HG02840 (cell line): ENCODE measurements around the gene HBQ1.
"Not testable (repeated sequence)": the region's sequence is repeated elsewhere in the genome, so short reads cannot be mapped to it uniquely, and the experiment has no call there.

Source experiments
- ATAC-seq: cut with Tn5 transposase; IDR thresholded peaks from one replicate; pipeline ENCODE4 v1.9.1; 2021; ENCODE audit warnings: mild to moderate bottlenecking, moderate library complexity, moderate number of reproducible peaks; ENCODE audit not compliant: unreplicated experiment, low FRiP score

HBQ1 gene

DNA sequence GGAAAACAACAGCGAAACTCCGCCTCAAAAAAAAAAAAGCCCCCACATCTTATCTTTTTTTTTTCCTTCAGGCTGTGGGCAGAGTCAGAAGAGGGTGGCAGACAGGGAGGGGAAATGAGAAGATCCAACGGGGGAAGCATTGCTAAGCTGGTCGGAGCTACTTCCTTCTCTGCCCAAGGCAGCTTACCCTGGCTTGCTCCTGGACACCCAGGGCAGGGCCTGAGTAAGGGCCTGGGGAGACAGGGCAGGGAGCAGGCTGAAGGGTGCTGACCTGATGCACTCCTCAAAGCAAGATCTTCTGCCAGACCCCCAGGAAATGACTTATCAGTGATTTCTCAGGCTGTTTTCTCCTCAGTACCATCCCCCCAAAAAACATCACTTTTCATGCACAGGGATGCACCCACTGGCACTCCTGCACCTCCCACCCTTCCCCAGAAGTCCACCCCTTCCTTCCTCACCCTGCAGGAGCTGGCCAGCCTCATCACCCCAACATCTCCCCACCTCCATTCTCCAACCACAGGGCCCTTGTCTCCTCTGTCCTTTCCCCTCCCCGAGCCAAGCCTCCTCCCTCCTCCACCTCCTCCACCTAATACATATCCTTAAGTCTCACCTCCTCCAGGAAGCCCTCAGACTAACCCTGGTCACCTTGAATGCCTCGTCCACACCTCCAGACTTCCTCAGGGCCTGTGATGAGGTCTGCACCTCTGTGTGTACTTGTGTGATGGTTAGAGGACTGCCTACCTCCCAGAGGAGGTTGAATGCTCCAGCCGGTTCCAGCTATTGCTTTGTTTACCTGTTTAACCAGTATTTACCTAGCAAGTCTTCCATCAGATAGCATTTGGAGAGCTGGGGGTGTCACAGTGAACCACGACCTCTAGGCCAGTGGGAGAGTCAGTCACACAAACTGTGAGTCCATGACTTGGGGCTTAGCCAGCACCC is 5.0 kb upstream of the HBQ1 start:
- no peak for ATAC-seq

DNA sequence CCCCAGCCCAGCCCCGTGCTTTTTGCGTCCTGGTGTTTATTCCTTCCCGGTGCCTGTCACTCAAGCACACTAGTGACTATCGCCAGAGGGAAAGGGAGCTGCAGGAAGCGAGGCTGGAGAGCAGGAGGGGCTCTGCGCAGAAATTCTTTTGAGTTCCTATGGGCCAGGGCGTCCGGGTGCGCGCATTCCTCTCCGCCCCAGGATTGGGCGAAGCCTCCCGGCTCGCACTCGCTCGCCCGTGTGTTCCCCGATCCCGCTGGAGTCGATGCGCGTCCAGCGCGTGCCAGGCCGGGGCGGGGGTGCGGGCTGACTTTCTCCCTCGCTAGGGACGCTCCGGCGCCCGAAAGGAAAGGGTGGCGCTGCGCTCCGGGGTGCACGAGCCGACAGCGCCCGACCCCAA is 4.3 kb upstream of the HBQ1 start:
- not testable (repeated sequence) for ATAC-seq

DNA sequence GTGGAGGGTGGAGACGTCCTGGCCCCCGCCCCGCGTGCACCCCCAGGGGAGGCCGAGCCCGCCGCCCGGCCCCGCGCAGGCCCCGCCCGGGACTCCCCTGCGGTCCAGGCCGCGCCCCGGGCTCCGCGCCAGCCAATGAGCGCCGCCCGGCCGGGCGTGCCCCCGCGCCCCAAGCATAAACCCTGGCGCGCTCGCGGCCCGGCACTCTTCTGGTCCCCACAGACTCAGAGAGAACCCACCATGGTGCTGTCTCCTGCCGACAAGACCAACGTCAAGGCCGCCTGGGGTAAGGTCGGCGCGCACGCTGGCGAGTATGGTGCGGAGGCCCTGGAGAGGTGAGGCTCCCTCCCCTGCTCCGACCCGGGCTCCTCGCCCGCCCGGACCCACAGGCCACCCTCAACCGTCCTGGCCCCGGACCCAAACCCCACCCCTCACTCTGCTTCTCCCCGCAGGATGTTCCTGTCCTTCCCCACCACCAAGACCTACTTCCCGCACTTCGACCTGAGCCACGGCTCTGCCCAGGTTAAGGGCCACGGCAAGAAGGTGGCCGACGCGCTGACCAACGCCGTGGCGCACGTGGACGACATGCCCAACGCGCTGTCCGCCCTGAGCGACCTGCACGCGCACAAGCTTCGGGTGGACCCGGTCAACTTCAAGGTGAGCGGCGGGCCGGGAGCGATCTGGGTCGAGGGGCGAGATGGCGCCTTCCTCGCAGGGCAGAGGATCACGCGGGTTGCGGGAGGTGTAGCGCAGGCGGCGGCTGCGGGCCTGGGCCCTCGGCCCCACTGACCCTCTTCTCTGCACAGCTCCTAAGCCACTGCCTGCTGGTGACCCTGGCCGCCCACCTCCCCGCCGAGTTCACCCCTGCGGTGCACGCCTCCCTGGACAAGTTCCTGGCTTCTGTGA is 3.5 kb upstream of the HBQ1 start, which contains the start of gene HBA1:
HBA1 (plus strand) TSS at position 204 of the 906 bp plus-strand sequence; CDS start at position 241, 37 bp downstream.
- not testable (repeated sequence) for ATAC-seq

DNA sequence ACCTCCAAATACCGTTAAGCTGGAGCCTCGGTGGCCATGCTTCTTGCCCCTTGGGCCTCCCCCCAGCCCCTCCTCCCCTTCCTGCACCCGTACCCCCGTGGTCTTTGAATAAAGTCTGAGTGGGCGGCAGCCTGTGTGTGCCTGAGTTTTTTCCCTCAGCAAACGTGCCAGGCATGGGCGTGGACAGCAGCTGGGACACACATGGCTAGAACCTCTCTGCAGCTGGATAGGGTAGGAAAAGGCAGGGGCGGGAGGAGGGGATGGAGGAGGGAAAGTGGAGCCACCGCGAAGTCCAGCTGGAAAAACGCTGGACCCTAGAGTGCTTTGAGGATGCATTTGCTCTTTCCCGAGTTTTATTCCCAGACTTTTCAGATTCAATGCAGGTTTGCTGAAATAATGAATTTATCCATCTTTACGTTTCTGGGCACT is 2.9 kb upstream of the HBQ1 start:
- no peak for ATAC-seq

DNA sequence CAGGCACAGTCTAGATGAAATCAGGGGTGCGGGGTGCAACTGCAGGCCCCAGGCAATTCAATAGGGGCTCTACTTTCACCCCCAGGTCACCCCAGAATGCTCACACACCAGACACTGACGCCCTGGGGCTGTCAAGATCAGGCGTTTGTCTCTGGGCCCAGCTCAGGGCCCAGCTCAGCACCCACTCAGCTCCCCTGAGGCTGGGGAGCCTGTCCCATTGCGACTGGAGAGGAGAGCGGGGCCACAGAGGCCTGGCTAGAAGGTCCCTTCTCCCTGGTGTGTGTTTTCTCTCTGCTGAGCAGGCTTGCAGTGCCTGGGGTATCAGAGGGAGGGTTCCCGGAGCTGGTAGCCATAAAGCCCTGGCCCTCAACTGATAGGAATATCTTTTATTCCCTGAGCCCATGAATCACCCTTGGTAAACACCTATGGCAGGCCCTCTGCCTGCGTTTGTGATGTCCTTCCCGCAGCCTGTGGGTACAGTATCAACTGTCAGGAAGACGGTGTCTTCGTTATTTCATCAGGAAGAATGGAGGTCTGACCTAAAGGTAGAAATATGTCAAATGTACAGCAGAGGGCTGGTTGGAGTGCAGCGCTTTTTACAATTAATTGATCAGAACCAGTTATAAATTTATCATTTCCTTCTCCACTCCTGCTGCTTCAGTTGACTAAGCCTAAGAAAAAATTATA is 2.1 kb upstream of the HBQ1 start:
- no peak for ATAC-seq

DNA sequence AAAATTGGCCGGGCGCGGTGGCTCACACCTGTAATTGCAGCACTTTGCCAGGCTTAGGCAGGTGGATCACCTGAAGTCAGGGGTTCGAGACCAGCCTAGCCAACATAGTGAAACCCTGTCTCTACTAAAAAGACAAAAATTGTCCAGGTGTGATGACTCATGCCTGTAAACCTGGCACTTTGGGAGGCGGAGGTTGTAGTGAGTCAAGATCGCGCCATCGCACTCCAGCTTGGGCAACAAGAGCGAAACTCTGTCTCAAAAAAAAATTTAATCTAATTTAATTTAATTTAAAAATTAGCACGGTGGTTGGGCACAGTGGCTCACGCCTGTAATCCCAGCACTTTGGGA is 1.6 kb upstream of the HBQ1 start:
- ATAC-seq: no peak

DNA sequence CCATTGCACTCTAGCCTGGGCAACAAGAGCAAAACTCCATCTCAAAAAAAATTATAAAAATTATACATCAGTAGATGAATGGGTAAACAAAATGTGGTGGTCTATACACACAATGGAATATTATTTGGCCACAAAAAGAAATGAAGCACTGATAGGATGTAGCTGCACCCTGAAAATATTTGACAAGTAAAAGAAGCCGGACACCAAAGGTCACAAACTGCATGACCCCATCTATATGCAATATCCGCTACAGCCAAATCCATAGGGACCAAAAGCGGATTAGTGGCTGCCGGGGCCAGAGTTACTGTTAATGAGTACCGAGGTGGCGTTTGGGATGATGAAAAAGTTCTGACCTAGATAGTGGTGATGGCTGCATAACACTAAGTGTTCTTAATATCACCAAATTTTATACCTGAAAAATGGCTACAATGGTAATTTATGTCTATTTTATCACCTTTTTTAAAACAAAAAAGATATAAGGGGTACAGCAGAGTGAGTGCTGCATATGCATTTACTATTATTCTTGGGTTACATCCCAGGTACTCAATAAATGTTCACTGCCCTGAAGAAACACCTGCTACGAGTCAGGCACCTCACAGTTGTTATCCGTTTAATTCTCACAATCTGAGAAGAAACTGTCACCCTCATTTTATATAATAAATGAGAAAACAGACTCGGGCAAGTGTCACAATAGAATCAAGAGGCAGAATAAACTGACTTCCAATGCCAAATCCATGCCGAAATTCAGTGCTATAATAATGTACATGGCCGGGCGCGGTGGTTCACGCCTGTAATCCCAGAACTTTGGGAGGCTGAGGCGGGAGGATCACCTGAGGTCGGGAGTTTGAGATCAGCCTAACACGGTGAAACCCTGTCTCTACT is 807 bp upstream of the HBQ1 start:
- no peak for ATAC-seq

DNA sequence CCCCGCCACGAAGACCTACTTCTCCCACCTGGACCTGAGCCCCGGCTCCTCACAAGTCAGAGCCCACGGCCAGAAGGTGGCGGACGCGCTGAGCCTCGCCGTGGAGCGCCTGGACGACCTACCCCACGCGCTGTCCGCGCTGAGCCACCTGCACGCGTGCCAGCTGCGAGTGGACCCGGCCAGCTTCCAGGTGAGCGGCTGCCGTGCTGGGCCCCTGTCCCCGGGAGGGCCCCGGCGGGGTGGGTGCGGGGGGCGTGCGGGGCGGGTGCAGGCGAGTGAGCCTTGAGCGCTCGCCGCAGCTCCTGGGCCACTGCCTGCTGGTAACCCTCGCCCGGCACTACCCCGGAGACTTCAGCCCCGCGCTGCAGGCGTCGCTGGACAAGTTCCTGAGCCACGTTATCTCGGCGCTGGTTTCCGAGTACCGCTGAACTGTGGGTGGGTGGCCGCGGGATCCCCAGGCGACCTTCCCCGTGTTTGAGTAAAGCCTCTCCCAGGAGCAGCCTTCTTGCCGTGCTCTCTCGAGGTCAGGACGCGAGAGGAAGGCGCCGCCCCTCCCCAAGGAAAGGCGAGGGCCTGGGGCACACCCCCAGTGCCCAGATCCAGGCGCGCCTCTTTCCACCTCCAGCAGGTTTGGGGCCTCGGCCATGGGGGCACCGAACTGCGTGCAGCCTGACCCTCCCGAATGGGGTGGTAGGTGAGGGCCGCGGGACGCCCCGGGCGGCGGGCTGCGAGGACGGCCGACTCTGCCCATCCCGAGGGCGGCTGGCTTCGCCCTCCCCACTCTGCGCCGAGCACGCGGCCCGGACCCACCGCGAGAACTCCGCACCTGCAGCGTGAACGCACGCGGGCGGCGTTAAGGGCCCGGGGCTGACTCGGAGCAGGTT is 664 bp downstream of the HBQ1 start:
- no peak for ATAC-seq

DNA sequence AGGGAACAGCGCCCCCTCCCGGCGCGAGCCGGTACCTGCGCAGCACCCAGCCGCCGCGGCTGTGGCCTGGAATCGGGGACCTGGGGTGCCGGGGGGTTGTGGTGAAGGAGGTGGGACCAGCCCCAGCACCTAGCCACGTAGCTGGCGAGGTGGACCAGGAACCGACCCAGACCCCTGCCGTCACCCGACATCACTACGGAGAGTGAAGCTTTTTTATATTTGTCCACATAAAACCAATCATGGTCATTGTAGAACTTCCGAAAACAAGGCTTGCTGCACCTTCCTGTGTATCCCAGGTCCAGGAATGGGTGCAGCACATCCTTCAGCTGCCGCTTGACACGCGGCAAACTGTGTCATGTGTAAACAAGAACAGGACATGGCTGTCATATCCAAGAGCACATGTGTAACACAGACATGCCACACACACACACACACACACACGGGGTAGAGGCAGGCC is 1.3 kb downstream of the HBQ1 start:
- peak; percentile 54 for ATAC-seq

DNA sequence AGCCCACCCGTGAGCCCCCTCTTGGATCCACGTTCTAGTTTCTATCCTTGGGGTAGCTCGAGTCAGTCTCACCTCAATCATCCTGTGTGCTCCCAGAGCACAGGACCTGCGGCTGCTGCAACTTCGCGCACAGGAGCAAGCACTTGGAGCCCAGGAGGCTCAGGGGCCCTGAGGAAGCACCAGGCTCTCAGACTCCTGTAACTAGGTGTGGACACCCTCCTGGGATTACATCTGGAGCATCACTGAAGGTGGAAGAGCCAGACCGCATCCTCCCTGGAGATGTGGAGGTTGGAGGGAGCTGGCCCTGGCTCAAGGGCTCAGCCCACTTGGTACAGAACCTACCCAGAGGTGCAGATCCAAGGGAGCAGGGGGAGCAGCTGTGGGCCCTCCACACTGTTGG is 2.7 kb downstream of the HBQ1 start:
- no peak for ATAC-seq

DNA sequence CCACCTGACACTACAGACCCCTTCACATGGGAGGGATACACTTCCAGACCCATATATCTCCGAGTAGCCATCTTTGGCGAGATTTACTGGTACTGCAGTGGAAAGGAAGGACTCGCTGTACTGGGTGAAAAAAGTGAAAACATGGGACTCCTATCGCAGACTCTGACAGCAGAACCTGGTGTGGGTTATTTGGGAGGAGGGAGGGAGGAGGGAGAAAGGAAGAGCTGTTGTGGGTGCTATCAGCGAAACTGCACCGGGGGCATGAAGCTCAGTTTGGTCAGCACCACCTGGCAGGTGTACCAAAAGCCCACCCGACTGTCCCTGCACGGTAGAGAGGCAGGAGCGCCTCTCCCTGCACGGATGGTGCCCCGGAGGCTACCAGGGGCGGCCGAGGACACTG is 5.0 kb downstream of the HBQ1 start:
- no peak for ATAC-seq

DNA sequence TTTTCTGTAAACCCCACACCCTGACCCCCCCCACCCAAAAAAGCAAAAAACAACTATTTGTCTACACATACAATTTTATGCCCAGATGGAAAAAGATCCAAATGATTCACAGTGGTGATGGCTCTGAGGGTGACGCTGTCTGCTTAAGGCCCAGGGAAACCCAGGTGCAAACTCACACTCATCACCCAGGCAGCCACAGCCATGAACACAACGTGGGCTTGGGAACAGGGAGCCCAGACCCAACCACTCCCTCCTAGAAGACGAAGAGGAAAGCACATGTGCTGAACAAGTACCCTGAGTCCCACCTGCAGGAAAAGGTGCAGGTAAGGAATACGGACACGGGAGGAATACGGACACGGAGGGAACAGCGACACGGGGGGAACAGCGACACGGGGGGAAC is 5.4 kb downstream of the HBQ1 start:
- no peak for ATAC-seq

DNA sequence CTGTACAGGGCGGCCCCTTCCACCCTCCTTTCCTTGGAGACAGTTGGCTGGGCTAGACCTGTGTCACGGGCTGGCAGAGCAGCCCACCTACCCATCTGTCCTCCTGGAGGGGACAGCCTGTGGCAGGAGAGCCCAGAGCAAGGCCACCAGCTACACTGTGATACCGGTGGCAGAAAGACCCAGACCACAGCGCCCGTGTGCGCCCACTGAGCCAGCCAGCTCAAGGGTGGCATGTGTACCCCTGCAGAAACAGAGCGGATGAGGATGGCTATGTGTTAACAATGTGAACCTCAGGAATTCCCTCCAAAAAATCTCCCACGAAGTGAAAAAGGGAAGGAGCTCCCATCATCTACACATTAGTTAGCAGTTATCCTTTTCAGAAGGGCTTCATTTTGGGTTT is 7.1 kb downstream of the HBQ1 start:
- no peak for ATAC-seq

DNA sequence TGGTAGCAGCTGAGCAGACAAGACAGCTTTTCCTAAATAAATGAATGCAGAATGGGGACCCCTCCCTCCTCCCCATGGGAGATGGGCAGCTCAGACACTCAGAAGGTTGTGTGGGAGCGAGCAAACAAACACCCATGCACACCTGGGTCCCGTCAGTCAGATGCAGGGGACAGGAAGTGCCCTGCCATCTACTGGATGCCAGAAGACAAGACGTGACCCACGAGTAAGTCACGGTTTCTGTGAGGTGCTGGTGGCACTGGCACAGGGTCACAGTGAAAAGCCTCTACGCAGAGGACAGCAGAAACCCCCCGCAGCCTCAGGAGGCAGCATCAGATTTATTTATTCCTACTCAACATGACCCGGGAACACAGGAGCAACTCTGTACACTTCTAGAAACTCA is 8.4 kb downstream of the HBQ1 start:
- ATAC-seq: no peak

DNA sequence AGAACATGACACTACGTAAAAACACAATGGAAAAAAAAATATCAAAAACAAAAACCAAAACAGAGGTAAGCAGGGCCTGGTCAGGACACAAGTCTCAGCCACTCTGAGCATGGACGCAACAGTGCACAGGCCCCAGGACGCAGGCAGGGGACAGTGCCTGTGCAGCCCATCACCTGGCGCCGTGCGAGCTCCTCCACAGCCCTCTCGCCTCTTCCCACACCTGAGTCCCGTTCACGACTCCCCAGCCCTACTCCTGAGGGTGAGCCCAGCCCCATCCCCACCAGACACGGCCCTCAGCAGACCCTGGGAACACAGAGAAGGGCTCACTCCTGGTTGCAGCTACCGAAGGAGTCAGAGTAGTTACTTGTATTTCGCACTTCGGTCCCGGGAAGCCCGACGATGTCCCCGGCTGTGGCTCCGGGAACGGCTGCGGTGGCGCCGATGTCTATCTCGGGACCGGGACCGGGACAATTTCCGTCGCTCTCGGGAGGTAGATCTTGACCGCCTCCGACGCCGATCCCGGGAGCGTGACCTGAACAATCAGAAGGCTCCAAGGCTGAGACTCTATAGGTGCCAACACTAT is 9.4 kb downstream of the HBQ1 start:
- no peak for ATAC-seq

DNA sequence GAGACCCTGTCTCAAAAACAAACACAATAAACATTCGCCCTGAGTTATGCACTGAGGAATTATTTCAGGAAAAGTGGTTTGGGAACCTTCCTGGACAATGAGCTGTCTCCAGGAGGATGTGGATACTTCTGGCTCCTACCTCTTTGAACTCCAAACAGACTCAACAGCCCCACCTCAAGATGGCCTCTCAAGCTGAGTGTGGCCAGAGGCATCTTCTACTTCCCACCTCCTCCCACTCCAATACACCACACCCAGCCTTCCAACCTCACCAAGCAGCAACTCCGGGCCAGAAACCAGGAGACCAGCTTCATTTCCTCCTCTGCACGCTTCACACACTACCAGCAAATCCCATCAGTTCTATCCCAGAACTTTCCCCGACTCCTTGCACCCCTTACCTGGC is 11.6 kb downstream of the HBQ1 start:
- no peak for ATAC-seq

DNA sequence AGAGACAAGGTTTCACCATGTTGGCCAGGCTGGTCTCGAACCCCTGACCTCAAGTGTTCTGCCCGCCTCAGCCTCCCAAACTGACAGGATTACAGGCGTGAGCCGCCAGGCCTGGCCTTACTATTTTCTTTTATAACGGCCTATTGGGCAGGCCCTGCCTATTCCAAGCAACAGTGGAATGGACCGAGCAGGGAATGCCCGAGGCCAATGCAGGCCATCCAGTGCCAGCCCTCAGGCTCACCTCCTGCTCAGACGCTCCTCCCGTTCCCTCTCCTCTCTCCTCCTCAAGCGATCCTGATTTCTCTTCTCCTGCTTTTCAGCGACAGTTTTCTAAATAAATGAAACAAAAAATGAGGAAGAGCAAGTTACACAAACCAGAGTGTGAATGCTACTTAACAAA is 12.4 kb downstream of the HBQ1 start:
- ATAC-seq: no peak

DNA sequence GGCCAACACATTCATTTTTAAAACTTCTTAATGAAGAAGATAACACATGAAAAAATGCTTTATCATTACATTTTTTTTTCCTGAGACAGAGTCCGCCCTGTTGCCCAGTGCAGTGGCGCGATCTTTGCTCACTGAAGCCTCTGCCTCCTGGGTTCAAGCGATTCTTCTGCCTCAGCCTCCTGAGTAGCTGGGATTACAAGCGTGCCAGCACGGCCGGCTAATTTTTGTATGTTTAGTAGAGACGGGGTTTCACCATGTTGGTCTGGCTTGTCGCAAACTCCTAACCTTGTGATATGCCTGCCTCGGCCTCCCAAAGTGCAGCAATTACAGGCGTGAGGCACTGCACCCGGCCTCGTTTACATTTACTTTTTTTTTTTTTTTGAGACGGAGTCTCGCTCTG is 13.2 kb downstream of the HBQ1 start:
- ATAC-seq: no peak
